GM20431 (cell line): ENCODE results near the gene MTARC2.

Source experiments
- in situ Hi-C: fragments of 300-500 bp; cut with MseI, MboI; formaldehyde crosslinking; loops from one replicate; pipeline ENCODE4 v1.15.0; 2020; ENCODE audit warnings: low sequenced_read_pairs; ENCODE audit not compliant: unreplicated experiment

The MTARC2 gene

GRCh38 chr1:220791285-220791684, 43.2 kb downstream of the MTARC2 start:
- in situ Hi-C loops, result loop anchor here (25.0 kb wide), 1 partner anchor 104 kb away; the partner anchor contains the start of gene C1orf115

GRCh38 chr1:220791956-220792355, 43.8 kb downstream of the MTARC2 start:
- in situ Hi-C loops, result loop anchor here (25.0 kb wide), 1 partner anchor 105 kb away; the partner anchor contains the start of gene C1orf115

- in situ Hi-C loops, result loop anchor here (25.0 kb wide), 1 partner anchor 109 kb away; the partner anchor contains the start of gene C1orf115
These were observed 48.4 kb downstream of the MTARC2 start for GRCh38 chr1:220796530-220796929.

- in situ Hi-C loops, result loop anchor here (25.0 kb wide), 1 partner anchor 110 kb away; the partner anchor contains the start of gene C1orf115
These were observed 48.9 kb downstream of the MTARC2 start for GRCh38 chr1:220797044-220797443.

GRCh38 chr1:220797553-220797952, 49.4 kb downstream of the MTARC2 start:
- in situ Hi-C loops, result loop anchor here (25.0 kb wide), 1 partner anchor 110 kb away; the partner anchor contains the start of gene C1orf115

- in situ Hi-C loops, result loop anchor here (25.0 kb wide), 1 partner anchor 111 kb away; the partner anchor contains the start of gene C1orf115
These were observed 50.2 kb downstream of the MTARC2 start for GRCh38 chr1:220798338-220798737.

- in situ Hi-C loops, result no loop called here
These were observed 52.1 kb downstream of the MTARC2 start for GRCh38 chr1:220800262-220800661.

GRCh38 chr1:220803401-220804201, 55.5 kb downstream of the MTARC2 start:
- in situ Hi-C loops, result no loop called here

GRCh38 chr1:220804202-220804586, 56.1 kb downstream of the MTARC2 start:
- in situ Hi-C loops, result no loop called here

- in situ Hi-C loops, result no loop called here
These were observed 58.3 kb downstream of the MTARC2 start for GRCh38 chr1:220806408-220806807.

- in situ Hi-C loops, result no loop called here
These were observed 59.6 kb downstream of the MTARC2 start for GRCh38 chr1:220807726-220808125.

GRCh38 chr1:220808345-220809186, 60.4 kb downstream of the MTARC2 start:
- in situ Hi-C loops, result no loop called here

GRCh38 chr1:220809187-220809550, 61.0 kb downstream of the MTARC2 start:
- in situ Hi-C loops, result no loop called here

- in situ Hi-C loops, result no loop called here
These were observed 61.6 kb downstream of the MTARC2 start for GRCh38 chr1:220809704-220810103.

GRCh38 chr1:220810179-220810653, 62.1 kb downstream of the MTARC2 start:
- in situ Hi-C loops, result no loop called here

- in situ Hi-C loops, result no loop called here
These were observed 62.8 kb downstream of the MTARC2 start for GRCh38 chr1:220810963-220811362.

GRCh38 chr1:220811695-220812094, 63.6 kb downstream of the MTARC2 start:
- in situ Hi-C loops, result no loop called here

GRCh38 chr1:220812308-220812707, 64.2 kb downstream of the MTARC2 start:
- in situ Hi-C loops, result no loop called here

GRCh38 chr1:220813013-220813412, 64.9 kb downstream of the MTARC2 start:
- in situ Hi-C loops, result no loop called here

- in situ Hi-C loops, result no loop called here
These were observed 67.3 kb downstream of the MTARC2 start for GRCh38 chr1:220815409-220815808.

- in situ Hi-C loops, result no loop called here
These were observed 69.8 kb downstream of the MTARC2 start for GRCh38 chr1:220817907-220818306.
